Esophagus squamous epithelium (tissue), 4 donors: ENCODE measurements around the gene FBXO22.

ENCODE experiments used
- CTCF ChIP-seq, 6 experiments: fragments of 450-650 bp in 4 of 6; fragments of 200-600 bp in 2 of 6; sonication (generic) in 2 of 6; IDR thresholded peaks; one replicate each; pipeline ENCODE4 v1.5.1; 2016 to 2019; ENCODE audit warnings: antibody characterized with exemption in 6 of 6, mild to moderate bottlenecking in 4 of 6, moderate library complexity in 4 of 6
- POLR2A ChIP-seq, 4 donors: fragments of 450-650 bp; IDR thresholded peaks; one replicate each; pipeline ENCODE4 v1.6.1; 2017; ENCODE audit warnings: antibody characterized with exemption in 4 of 4, mild to moderate bottlenecking in 4 of 4, moderate library complexity in 3 of 4

GRCh38 chr15:75989875-75990274 lies 86.2 kb downstream of the FBXO22 start:
- TF ChIP-seq CTCF (IDR thresholded peaks at IDR 0.05): no peak
- no peak for TF ChIP-seq POLR2A (IDR thresholded peaks at IDR 0.05)
